ENCODE measurements around the gene TRIM24.
"Not testable (repeated sequence)": the region's sequence is repeated elsewhere in the genome, so short reads cannot be mapped to it uniquely, and the experiment has no call there.

TRIM24 gene

DNA sequence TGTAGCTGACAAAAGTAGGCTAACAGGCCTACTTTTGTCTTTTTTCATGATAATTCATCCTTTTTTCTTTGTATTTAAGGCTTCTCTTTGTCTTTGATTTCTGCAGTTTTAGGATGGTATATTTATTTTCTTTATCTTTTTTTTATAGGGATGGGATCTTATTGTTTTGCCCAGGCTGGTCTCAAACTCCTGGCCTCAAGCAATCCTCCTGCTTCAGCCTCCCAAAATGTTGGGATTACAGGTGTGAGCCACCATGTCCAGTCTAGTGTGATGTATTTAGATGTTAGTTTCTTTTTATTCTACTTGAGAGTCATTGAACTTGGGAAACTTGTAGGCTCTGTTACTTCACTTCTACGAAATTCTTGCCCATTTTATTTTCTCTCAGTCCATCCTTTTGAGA, 35.4 kb downstream of the TRIM24 start:
- DNase-seq, result no peak

DNA sequence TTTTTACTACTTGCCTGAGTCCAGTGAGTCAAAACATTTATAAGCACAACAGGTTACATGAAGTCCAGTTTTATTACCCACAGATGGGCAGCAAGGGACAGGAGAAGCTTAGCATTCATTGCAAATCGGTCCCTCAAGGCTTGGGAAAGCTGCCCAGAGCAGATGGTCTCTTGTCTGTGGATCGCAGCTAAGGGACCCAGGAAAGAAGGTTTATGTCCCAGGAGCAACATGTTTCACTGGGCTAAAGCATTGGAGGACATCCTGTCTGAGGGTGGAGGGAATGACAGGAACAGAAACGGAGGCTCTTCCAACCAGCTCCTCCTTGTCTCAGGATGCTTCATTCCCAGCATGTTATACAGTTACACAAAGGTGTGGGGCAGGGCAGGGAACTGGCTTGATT, 39.3 kb downstream of the TRIM24 start:
- DNase-seq, result no peak

DNA sequence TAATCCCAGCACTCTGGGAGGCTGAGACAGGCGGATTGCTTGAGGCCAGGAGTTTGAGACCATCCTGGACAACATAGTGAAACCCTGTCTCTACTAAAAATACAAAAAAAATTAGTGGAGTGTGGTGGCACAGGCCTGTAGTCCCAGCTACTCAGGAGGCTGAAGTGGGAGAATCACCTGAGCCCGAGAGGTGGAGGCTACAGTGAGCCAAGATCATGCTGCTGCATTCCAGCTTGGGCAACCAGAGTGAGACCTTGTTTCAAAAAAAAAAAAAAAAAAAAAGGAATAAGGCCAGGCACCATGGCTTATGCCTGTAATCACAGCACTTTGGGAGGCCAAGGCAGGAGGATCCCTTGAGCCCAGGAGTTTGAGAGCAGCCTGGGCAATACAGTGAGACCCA, 40.2 kb downstream of the TRIM24 start:
- not testable (repeated sequence) for DNase-seq

DNA sequence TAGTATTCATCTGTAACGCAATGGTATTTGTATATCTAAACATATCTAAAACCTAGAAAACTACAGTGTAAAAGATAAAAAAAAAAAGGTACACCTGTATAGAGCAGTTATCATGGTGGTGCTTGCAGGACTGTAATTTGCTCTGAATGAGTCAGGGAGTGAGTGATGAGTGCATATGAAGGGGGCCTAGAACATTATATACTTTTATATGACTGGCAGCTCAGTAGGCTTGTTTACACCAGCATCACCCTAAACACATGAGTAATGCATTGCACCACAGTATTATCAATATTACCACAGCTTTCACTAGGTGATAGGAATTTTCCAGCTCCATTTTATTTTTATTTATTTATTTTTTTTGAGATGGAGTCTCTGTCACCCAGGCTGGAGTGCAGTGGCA, 40.8 kb downstream of the TRIM24 start:
- DNase-seq, result no peak

DNA sequence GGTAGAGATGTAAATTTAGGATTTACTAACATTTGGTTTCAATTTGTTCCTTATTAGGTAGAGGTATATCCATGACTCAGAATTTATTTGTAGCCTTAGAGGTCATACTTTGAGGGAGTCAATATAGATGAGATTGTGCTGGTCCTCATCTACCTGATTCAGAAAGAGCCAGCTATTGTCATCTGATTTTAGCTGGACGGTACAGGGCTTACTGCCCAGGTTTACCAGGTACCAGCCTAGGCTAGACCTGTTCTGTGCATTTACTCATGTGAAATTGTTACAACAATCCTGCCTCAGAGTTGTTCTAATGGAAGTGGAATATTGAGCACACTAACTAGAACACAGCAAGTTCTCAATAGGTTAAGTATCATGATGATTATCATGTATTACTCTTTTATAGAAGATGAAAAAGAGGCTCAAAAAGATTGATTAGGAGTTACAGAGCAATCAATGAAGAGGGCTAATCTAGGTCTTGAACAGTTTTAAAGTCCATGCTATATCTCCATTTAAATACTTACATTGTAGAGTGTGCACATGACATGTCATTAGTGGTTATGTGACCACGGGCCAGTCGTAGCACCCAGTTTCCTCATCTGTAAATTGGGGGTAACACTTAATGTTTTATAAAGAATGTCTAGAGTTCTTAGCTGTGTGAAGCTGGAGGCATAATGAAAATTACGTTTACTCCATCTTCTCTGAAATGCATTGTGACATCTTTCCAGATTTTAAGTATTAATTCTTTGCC, 42.1 kb downstream of the TRIM24 start:
- no peak for DNase-seq

DNA sequence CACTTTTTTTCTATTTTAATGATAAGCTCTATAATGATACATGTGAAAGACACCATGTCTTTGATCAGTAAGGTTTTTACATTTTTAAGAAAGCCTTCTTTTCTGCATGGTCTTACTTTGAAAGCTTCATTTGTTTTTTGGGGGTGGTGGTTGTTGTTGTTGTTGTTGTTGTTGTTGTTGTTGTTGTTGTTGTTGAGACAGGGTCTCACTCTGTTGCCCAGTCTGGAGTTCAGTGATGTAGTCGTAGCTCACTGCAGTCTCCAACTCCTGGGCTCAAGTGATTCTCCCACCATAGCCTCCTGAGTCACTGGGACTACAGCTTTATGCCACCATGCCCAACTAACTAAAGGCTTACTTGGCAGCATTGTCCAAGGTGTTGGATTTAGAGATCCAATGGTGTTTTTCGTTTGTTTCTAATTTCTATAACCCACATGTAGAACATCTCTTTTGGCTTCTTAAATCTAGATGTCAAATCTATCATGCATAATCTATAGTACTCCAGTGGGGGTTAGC, 45.4 kb downstream of the TRIM24 start:
- DNase-seq, result no peak

- DNase-seq, result no peak
Observed at GRCh38 chr7:138506764-138507163, 46.7 kb downstream of the TRIM24 start.

DNA sequence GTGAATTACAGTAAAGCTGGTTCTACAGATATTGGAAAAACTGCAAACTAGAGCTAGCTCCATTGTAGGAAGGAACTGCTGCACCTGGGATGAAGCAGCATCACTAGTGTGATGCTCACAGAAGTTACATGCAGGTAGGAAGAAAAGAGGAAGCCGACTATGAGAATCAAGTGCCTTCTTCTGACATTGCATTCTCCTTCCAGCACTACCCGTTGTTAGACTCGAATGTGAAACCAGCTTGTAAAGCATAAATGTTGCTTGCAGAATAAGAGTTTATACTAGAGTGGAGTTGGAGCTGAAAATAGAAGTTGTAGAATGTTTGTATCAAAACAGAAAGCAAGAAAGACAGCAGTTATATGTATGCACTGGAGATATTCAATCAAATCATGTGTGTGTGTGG, 49.9 kb downstream of the TRIM24 start:
- DNase-seq, result no peak

DNA sequence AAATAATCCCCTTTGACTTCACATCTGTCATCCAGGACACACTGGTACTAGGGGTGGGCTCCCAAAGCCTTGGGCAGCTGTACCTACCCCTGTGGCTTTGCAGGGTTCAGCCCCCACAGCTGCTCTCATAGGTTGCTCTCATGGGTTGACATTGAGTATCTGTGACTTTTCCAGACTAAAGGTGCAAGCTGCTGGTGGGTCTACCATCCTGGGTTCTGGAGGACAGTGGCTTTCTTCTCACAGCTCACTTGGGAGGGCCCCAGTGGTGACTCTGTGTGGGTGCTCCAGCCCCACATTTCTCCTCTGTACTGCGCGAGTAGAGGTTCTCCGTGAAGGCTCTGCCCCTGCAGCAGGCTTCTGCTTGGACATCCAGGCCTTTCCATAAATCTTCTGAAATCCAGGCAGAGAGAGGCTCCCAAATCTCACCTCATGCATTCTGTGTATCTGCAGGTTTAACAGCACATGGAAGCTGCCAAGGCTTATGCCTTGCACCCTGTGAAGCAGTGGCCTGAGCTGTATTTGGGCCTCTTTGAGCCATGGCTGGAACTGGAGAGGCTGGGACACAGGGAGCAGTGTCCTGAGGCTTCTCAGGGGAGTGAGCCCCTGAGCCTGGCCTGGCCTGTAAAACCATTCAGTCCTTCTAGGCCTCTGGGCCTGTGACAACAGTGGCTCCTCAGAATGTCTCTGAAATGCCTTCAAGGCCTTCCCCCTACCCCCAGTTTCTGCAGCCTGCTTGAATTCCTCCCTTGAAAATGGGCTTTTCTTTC, 52.2 kb downstream of the TRIM24 start:
- no peak for DNase-seq

DNA sequence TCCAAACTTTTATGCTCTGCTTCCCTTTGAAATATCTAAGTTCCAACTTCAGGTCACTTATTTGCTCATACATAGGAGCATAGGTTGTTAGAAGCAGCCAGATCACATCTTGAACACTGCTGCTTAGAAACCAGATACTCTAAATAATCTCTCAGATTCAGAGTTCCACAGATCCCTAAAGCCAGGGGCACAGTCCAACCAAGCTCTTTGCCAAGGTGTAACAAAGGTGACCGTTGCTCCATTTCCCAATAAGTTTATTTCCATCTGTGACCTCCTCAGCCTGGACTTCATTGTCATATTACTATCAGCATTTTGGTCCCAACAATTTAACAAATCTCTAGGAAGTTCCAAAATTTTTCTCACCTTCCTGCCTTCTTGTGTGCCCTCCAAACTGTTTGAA, 52.8 kb downstream of the TRIM24 start:
- DNase-seq, result no peak

GRCh38 chr7:138513344-138513871, 53.3 kb downstream of the TRIM24 start:
- no peak for DNase-seq

- no peak for DNase-seq
Observed at GRCh38 chr7:138514044-138514443, 54.0 kb downstream of the TRIM24 start.

DNA sequence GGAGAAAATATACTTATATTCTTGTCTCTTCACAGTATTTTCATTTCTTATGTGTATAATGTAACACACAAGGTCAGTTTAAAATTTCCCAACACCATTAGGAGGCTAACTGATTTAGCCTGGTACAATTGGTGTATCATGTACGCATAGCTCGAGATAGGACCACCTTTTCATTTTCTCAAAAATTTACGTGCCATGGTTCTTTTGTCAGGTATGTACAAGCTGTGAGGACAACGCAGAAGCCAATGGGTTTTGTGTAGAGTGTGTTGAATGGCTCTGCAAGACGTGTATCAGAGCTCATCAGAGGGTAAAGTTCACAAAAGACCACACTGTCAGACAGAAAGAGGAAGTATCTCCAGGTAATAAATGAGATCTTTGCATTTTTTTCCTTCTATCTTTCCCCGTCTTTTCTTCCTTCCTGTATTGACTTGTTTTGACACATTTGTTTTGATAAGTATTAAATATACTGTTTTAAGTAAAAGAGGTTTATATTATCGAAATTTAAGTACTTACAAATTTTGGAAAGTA, 55.0 kb downstream of the TRIM24 start:
- no peak for DNase-seq

- DNase-seq, result no peak
Observed at GRCh38 chr7:138519061-138519798, 59.2 kb downstream of the TRIM24 start.

GRCh38 chr7:138520742-138521141, 60.7 kb downstream of the TRIM24 start:
- no peak for DNase-seq

- no peak for DNase-seq
Observed at GRCh38 chr7:138521837-138522461, 61.9 kb downstream of the TRIM24 start.

DNA sequence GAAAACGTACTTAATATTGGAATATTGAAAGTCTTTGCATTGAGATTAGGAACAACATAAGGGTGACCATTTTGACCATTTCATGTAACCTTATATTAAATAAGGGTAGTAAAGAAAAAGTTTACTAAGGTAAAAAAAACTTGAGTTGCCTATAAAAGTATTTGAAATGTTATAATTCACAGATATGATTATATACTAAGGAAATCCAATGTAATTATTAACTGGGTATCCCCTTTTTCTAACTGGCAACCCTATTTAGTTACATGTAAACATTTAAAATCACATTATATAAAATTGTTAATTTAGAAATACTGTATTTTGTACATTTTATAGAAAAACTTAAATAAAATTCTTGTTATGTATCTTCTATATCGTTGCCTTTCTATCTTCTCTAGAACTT, 64.2 kb downstream of the TRIM24 start:
- DNase-seq, result no peak

DNA sequence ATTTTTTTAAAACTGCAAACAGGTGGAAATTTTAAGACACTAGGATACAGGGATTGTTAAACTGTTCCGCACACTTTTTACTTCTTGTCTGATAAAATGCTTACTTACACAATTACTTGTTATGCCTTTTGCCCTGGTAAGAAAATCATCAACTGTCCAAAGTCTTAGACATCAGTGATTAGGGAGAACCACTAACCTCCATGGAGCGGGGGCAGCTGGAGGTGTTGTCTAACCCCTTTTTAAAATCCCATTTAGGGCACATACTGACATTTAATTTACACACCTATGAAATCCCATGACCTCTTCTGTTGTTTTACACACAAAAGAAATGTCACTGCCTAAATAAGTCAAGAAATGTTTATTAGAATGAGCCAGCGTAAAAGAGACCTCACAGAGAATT, 65.7 kb downstream of the TRIM24 start:
- DNase-seq, result no peak

DNA sequence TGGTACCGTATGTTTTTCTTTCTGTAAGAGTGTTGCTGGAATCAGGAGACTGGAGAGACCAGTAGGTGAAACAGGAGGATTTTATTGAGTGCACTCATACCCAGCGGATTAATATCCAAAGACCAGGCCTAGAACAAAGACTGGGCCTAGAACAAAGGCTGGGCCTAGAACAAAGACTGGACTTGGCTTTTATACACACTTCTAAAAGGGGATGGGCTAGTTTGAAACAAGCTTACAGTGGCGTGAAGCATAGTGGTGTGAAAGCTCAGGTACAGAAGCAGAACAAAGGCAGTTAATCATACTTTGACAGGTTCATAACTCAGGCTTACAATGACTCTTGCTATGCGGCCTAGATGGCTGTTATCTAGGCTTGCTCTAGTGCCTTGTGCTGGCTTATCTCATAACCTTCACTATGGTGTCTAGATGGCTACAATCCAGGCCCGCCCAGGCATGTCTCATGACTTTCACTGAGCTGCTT, 67.7 kb downstream of the TRIM24 start:
- DNase-seq, result no peak

DNA sequence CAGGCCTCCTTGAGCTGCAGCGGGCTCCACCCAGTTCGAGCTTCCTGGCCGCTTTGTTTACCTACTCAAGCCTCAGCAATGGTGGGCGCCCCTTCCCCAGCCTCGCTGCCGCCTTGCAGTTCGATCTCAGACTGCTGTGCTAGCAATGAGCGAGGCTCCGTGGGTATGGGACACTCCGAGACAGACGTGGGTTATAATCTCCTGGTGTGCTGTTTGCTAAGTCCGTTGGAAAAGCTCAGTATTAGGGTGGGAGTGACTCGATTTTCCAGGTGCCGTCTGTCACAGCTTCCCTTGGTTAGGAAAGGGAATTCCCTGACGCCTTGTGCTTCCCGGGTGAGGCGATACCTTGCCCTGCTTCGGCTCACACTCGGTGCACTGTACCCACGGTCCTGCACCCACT, 76.8 kb downstream of the TRIM24 start:
- DNase-seq, result not testable (repeated sequence)

DNA sequence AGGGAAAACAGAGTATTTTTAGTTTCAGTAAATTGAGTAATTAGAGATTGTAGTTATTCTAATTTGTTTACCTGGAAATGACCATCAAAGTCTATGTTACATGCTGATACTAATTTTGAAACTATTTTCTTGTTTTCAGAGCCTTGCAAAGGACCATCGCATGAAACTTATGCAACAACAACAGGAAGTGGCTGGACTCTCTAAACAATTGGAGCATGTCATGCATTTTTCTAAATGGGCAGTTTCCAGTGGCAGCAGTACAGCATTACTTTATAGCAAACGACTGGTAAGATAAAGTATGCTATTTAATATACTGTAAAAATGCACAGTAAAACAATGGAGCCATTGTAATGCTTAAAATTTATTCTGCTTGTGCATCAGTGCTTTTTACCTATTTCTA, 78.5 kb downstream of the TRIM24 start:
- DNase-seq, result no peak

DNA sequence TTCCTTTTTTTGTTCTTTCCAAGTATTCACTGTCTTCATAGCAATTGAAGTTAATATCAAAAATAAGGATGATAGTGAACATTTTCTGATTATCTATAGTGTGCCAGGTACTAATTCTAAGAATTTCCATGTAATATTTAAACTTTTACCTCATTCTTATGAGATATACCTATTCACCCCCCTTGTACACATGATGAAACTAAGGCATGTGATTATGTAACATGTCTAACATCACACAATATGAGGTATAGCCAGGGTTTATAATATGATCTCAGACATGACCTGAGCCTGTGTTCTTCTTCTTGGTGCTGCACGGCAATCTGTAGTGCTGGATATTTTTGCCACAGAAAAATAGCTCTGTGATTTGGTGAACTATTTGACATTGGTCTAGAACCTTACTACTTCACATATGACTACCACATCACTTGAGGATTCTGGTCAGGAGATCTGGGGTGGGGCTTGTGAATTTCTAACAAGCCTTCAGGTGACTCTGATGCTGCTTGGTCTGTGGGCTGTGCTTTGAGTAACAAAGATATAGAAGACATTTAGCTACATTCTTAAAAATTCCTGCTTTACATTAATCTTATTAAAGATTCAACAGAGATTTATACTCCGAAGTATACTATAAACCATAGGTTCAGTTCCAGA, 79.1 kb downstream of the TRIM24 start:
- no peak for DNase-seq

All from central memory CD4-positive, alpha-beta T cell (primary cell).